AG09309 (cell line): Measurements from ENCODE around the gene REL.

ENCODE experiments used
- DNase-seq: peaks from one replicate; pipeline ENCODE4 v3.0.0-alpha.2; 2010; ENCODE audit warnings: low read depth
- H3K4me3 ChIP-seq: 2 replicates; pipeline ENCODE4 v1.5.1; 2011; ENCODE audit warnings: mild to moderate bottlenecking, low read depth, low read length, moderate library complexity; ENCODE audit not compliant: control insufficient read depth
- CTCF ChIP-seq: IDR thresholded peaks from 2 replicates; pipeline ENCODE4 v1.5.1; 2011; ENCODE audit warnings: mild to moderate bottlenecking, low read depth, low read length, inconsistent platforms; ENCODE audit not compliant: insufficient read depth, control insufficient read depth; ENCODE audit errors: missing control alignments

Gene REL

GRCh38 chr2:60945341-60945740 lies 64.0 kb downstream of the REL start:
- no peak for TF ChIP-seq CTCF
- DNase-seq = no peak
- no peak overlapping the region for H3K4me3 ChIP-seq

DNA sequence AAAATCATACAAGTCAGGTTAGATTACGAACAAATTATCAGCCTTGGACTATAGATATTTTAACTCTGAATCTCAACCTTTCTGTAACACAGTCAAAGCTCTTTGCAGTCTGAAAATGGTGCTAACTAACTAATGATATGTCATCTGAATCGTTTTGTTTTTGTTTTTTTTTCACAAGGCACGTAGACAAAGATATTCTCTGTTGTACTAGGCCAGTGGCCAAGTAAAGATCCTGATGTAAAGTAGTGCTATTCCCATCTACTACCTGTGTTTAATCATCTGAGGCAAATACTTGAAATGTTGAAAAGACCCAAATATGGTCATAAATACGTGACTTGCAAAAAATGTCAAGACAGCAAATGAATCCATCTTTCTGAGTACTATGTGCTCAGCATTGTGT lies 65.7 kb downstream of the REL start:
- DNase-seq = no peak
- TF ChIP-seq CTCF = no peak
- no peak overlapping the region for H3K4me3 ChIP-seq

GRCh38 chr2:60948161-60948560 lies 66.8 kb downstream of the REL start:
- TF ChIP-seq CTCF = no peak
- H3K4me3 ChIP-seq = no peak overlapping the region
- no peak for DNase-seq

DNA sequence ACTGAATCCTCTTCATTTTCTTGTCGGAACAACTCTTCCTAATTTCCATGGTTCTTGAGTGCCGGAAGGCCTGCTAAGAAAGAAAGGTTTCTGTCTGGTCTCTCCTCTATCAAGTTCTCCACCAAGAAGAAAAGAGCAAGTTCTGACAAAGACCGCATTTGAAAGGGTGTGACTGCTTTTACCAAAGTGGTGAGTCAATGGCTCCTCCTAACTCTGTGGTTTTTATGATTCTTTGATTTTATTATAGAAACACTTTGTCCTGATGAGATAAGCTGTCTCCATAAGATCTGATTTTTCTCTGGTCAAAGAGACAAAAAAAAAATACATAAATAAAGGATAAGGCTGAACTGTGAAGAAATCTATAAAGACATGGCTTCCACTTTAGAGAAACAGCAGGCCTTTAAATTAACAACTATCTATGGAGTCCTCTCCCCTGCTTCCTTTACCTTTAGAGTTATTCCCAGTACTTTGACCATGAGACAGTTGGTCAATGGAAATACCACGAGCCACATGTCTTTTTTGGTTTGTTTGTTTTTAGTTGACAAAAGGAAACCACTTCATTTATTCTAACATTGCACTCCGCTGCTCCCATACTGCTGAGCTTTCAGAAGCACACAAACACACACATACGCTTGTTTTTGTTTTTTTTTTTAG lies 67.7 kb downstream of the REL start:
- no peak overlapping the region for H3K4me3 ChIP-seq
- no peak for DNase-seq
- TF ChIP-seq CTCF = no peak

GRCh38 chr2:60954139-60954538 lies 72.8 kb downstream of the REL start:
- DNase-seq = no peak
- no peak for TF ChIP-seq CTCF
- no peak overlapping the region for H3K4me3 ChIP-seq

GRCh38 chr2:60957224-60957623 lies 75.8 kb downstream of the REL start:
- DNase-seq = no peak
- no peak for TF ChIP-seq CTCF

GRCh38 chr2:60957643-60958042 lies 76.3 kb downstream of the REL start:
- H3K4me3 ChIP-seq = no peak overlapping the region
- no peak for DNase-seq
- TF ChIP-seq CTCF = no peak

More at GRCh38 chr2:60957224-60957623, 75.8 kb downstream of the REL start:
- no peak overlapping the region for H3K4me3 ChIP-seq
